BLaER1 treated with 17β-estradiol and CSF1 and Interleukin-3, amounts not matched to agents 10 nM and 100 nM (cell line): Measurements from ENCODE around the gene TOP3A.

Experiments
- H3K27ac ChIP-seq, 11 experiments: shearing (Covaris generic); formaldehyde crosslinking; 2 replicates each; pipeline ENCODE4 v1.8.1; 2022
- H3K27me3 ChIP-seq, 11 experiments: shearing (Covaris generic); formaldehyde crosslinking; 2 replicates each; pipeline ENCODE4 v1.8.1; 2022
- H3K36me3 ChIP-seq, 11 experiments: shearing (Covaris generic); formaldehyde crosslinking; 2 replicates each; pipeline ENCODE4 v1.8.1; 2022
- H3K4me1 ChIP-seq, 10 experiments: shearing (Covaris generic); formaldehyde crosslinking; 2 replicates each; pipeline ENCODE4 v1.8.1; 2022
- H3K4me2 ChIP-seq, 11 experiments: shearing (Covaris generic); formaldehyde crosslinking; 2 replicates each; pipeline ENCODE4 v1.8.1; 2022
- H3K4me3 ChIP-seq, 10 experiments: shearing (Covaris generic); formaldehyde crosslinking; 2 replicates each; pipeline ENCODE4 v1.8.1; 2022
- H3K9ac ChIP-seq, 11 experiments: shearing (Covaris generic); formaldehyde crosslinking; 2 replicates each; pipeline ENCODE4 v1.8.1; 2022
- H3K9me3 ChIP-seq, 11 experiments: shearing (Covaris generic); formaldehyde crosslinking; replicated peaks in 1 of 11; 2 replicates each; pipeline ENCODE4 v1.8.1; 2022
- H4K20me1 ChIP-seq, 11 experiments: shearing (Covaris generic); formaldehyde crosslinking; 2 replicates each; pipeline ENCODE4 v1.8.1; 2022
- Cebpa-rat ChIP-seq, 11 experiments: shearing (Covaris generic); IDR thresholded peaks; 2 replicates each; pipeline ENCODE4 v1.8.1; 2022

TOP3A gene

GRCh38 chr17:18261146-18261515, 53.7 kb downstream of the TOP3A start:
- peak overlapping the region; percentile 66 to 86 (median 81) for H3K9ac ChIP-seq
- H3K4me1 ChIP-seq = peaks cover 38 to 49% (median 45%) of the 10 kb centered on the region in 10 experiments
- peak overlapping the region; percentile 36 to 74 (median 70); a peak in 21 of 22 replicates for H3K27ac ChIP-seq

GRCh38 chr17:18260332-18261145, 54.3 kb downstream of the TOP3A start, which contains the start of gene MIEF2:
Gene MIEF2 (plus strand): TSS chr17:18260662. CDS start chr17:18262721, 2,059 bp downstream.
- peak within 1 kb of the TSS; percentile 36 to 74 (median 70); a peak in 21 of 22 replicates for H3K27ac ChIP-seq
- peak within 1 kb of the TSS; percentile 66 to 86 (median 81) for H3K9ac ChIP-seq
- H3K4me3 ChIP-seq = peak within 1 kb of the TSS; percentile 69 to 89 (median 78)
- TF ChIP-seq Cebpa-rat (IDR thresholded peaks at IDR 0.05) = no peak
- H3K27me3 ChIP-seq = no peaks in the 10 kb centered on the region
- H4K20me1 ChIP-seq = peaks cover 21 to 50% (median 31%) of the 10 kb centered on the region in 11 experiments; a peak in 21 of 22 replicates
- H3K9me3 ChIP-seq = no peaks in the 10 kb centered on the region
- peaks cover 38 to 49% (median 45%) of the 10 kb centered on the region in 10 experiments for H3K4me1 ChIP-seq
- peak within 1 kb of the TSS; percentile 87 to 98 (median 95) for H3K4me2 ChIP-seq
- peaks cover 18 to 44% (median 37%) of the 10 kb centered on the region in 11 experiments for H3K36me3 ChIP-seq

More at GRCh38 chr17:18261146-18261515, 53.7 kb downstream of the TOP3A start:
- H3K36me3 ChIP-seq = peaks cover 12 to 43% (median 33%) of the 10 kb centered on the region in 11 experiments
- H3K9me3 ChIP-seq = no peaks in the 10 kb centered on the region
- H3K27me3 ChIP-seq = no peaks in the 10 kb centered on the region
- peaks cover 15 to 44% (median 25%) of the 10 kb centered on the region in 11 experiments; a peak in 20 of 22 replicates for H4K20me1 ChIP-seq
- no peak for TF ChIP-seq Cebpa-rat (IDR thresholded peaks at IDR 0.05)
- H3K4me2 ChIP-seq = peak overlapping the region; percentile 87 to 98 (median 95)
- peak overlapping the region; percentile 69 to 89 (median 78) for H3K4me3 ChIP-seq

- peak overlapping the region; percentile 69 to 89 (median 78) for H3K4me3 ChIP-seq
- no peaks in the 10 kb centered on the region for H3K27me3 ChIP-seq
- H3K9me3 ChIP-seq = no peaks in the 10 kb centered on the region
- peak overlapping the region in 7 of 11 experiments; percentile 71 to 85 (median 79); a peak in 8 of 22 replicates for H3K9ac ChIP-seq
- H3K36me3 ChIP-seq = peaks cover 26 to 44% (median 37%) of the 10 kb centered on the region in 11 experiments
- H3K4me1 ChIP-seq = peaks cover 38 to 49% (median 45%) of the 10 kb centered on the region in 10 experiments
- no peak for TF ChIP-seq Cebpa-rat (IDR thresholded peaks at IDR 0.05)
- peaks cover 24 to 57% (median 37%) of the 10 kb centered on the region in 11 experiments; a peak in 21 of 22 replicates for H4K20me1 ChIP-seq
- peak overlapping the region; percentile 87 to 98 (median 95) for H3K4me2 ChIP-seq
- H3K27ac ChIP-seq = no peak overlapping the region; a peak in 1 of 22 replicates
These were observed 55.0 kb downstream of the TOP3A start for GRCh38 chr17:18259621-18260331.

- peak within 1 kb of the TSS; percentile 90 to 98 (median 96) for H3K9ac ChIP-seq
- peaks cover 38 to 49% (median 45%) of the 10 kb centered on the region in 10 experiments for H3K4me1 ChIP-seq
- H3K36me3 ChIP-seq = peaks cover 32 to 44% (median 37%) of the 10 kb centered on the region in 11 experiments
- H3K9me3 ChIP-seq = no peaks in the 10 kb centered on the region
- no peaks in the 10 kb centered on the region for H3K27me3 ChIP-seq
- no peak for TF ChIP-seq Cebpa-rat (IDR thresholded peaks at IDR 0.05)
- peak within 1 kb of the TSS; percentile 87 to 100 (median 93) for H3K4me3 ChIP-seq
- peaks cover 26 to 61% (median 42%) of the 10 kb centered on the region in 11 experiments for H4K20me1 ChIP-seq
- H3K4me2 ChIP-seq = peak within 1 kb of the TSS; percentile 88 to 100 (median 97)
- peak within 1 kb of the TSS; percentile 89 to 97 (median 94) for H3K27ac ChIP-seq
These were observed 56.3 kb downstream of the TOP3A start, which contains the start of gene FLII for GRCh38 chr17:18258356-18259038. Gene FLII (minus strand): TSS chr17:18258738. CDS start chr17:18258690, 48 bp downstream.

- Histone ChIP-seq H3K27ac (peak overlapping the region; percentile 89 to 97 (median 94)), H3K9ac (peak overlapping the region; percentile 90 to 98 (median 96)), H3K9me3 (no peaks in the 10 kb centered on the region), H3K4me3 (peak overlapping the region; percentile 87 to 100 (median 93)), H3K27me3 (no peaks in the 10 kb centered on the region), H3K4me1 (peaks cover 38 to 49% (median 45%) of the 10 kb centered on the region in 10 experiments), H3K36me3 (peaks cover 37 to 44% (median 38%) of the 10 kb centered on the region in 11 experiments), H4K20me1 (peaks cover 31 to 64% (median 47%) of the 10 kb centered on the region in 11 experiments), H3K4me2 (peak overlapping the region; percentile 86 to 100 (median 93))
- TF ChIP-seq Cebpa-rat (IDR thresholded peaks at IDR 0.05) = no peak
These were observed 56.8 kb downstream of the TOP3A start for GRCh38 chr17:18257982-18258355.

GRCh38 chr17:18257268-18257981, 57.4 kb downstream of the TOP3A start:
- no peak for TF ChIP-seq Cebpa-rat (IDR thresholded peaks at IDR 0.05)
- Histone ChIP-seq H3K9me3 (no peaks in the 10 kb centered on the region), H4K20me1 (peaks cover 31 to 64% (median 47%) of the 10 kb centered on the region in 11 experiments), H3K4me3 (peak overlapping the region; percentile 87 to 100 (median 93)), H3K4me2 (peak overlapping the region; percentile 86 to 100 (median 93)), H3K27ac (peak overlapping the region; percentile 89 to 97 (median 94)), H3K27me3 (no peaks in the 10 kb centered on the region), H3K4me1 (peaks cover 38 to 45% (median 42%) of the 10 kb centered on the region in 10 experiments), H3K36me3 (peaks cover 42 to 46% (median 43%) of the 10 kb centered on the region in 11 experiments), H3K9ac (peak overlapping the region; percentile 90 to 98 (median 96))

GRCh38 chr17:18256776-18257175, 58.0 kb downstream of the TOP3A start:
- no peak for TF ChIP-seq Cebpa-rat (IDR thresholded peaks at IDR 0.05)
- H3K4me1 ChIP-seq = peaks cover 32 to 38% (median 36%) of the 10 kb centered on the region in 10 experiments
- H3K9ac ChIP-seq = peak overlapping the region; percentile 90 to 98 (median 96)
- peak overlapping the region; percentile 86 to 100 (median 93) for H3K4me2 ChIP-seq
- H3K4me3 ChIP-seq = peak overlapping the region in 8 of 10 experiments; percentile 87 to 100 (median 93); a peak in 12 of 20 replicates
- no peaks in the 10 kb centered on the region for H3K27me3 ChIP-seq
- peaks cover 31 to 64% (median 43%) of the 10 kb centered on the region in 11 experiments for H4K20me1 ChIP-seq
- no peaks in the 10 kb centered on the region for H3K9me3 ChIP-seq
- H3K27ac ChIP-seq = peak overlapping the region in 4 of 11 experiments; percentile 89 to 97 (median 96); a peak in 4 of 22 replicates
- peaks cover 48 to 52% (median 50%) of the 10 kb centered on the region in 11 experiments for H3K36me3 ChIP-seq
